Measurements from ENCODE around the gene ILKAP.

ILKAP gene

GRCh38 chr2:238121511-238122286 lies 81.8 kb downstream of the ILKAP start:
- H3K4me1 ChIP-seq (ENCODE audit: control insufficient read depth in 1 of 2, insufficient read depth in 2 of 2, low read length in 2 of 2), result no peaks in the 10 kb centered on the region
- H3K4me3 ChIP-seq (ENCODE audit: low read depth in 1 of 2, low read length in 2 of 2), result no peak overlapping the region
- no peaks in the 10 kb centered on the region for H3K9me3 ChIP-seq (ENCODE audit: control insufficient read depth in 1 of 2, low read length in 2 of 2)
- H3K27me3 ChIP-seq (ENCODE audit: control insufficient read depth in 1 of 2, insufficient read depth in 2 of 2, low read length in 2 of 2), result peaks cover 0 to 12% of the 10 kb centered on the region in 2 donors
- H3K9ac ChIP-seq (ENCODE audit: low read depth in 1 of 2, low read length in 2 of 2), result no peak overlapping the region
- H3K36me3 ChIP-seq (ENCODE audit: control insufficient read depth in 1 of 2, insufficient read depth in 2 of 2, low read length in 2 of 2), result no peaks in the 10 kb centered on the region
- no peak overlapping the region for H3K27ac ChIP-seq (ENCODE audit: low read depth, low read length)

- H3K4me3 ChIP-seq (ENCODE audit: low read depth in 1 of 2, low read length in 2 of 2), result no peak overlapping the region
- H3K9ac ChIP-seq (ENCODE audit: low read depth in 1 of 2, low read length in 2 of 2), result no peak overlapping the region
- no peaks in the 10 kb centered on the region for H3K4me1 ChIP-seq (ENCODE audit: control insufficient read depth in 1 of 2, insufficient read depth in 2 of 2, low read length in 2 of 2)
Observed at GRCh38 chr2:238120463-238121298, 82.8 kb downstream of the ILKAP start.

More at GRCh38 chr2:238120463-238121298, 82.8 kb downstream of the ILKAP start:
- H3K9me3 ChIP-seq (ENCODE audit: control insufficient read depth in 1 of 2, low read length in 2 of 2), result no peaks in the 10 kb centered on the region
- H3K27ac ChIP-seq (ENCODE audit: low read depth, low read length), result no peak overlapping the region
- peaks cover 0 to 12% of the 10 kb centered on the region in 2 donors for H3K27me3 ChIP-seq (ENCODE audit: control insufficient read depth in 1 of 2, insufficient read depth in 2 of 2, low read length in 2 of 2)
- H3K36me3 ChIP-seq (ENCODE audit: control insufficient read depth in 1 of 2, insufficient read depth in 2 of 2, low read length in 2 of 2), result no peaks in the 10 kb centered on the region
